MM.1S (cell line): Measurements from ENCODE around the gene FOXN1.

ENCODE experiments used
- DNase-seq: peaks from one replicate; pipeline ENCODE4 v3.0.0-alpha.2; 2015
- H2AFZ ChIP-seq: fragments of 300-600 bp; sonication (generic); 2 replicates; pipeline ENCODE4 v1.6.0; 2016; ENCODE audit warnings: antibody characterized with exemption, low read length
- H3F3A ChIP-seq: fragments of 300-600 bp; sonication (generic); 2 replicates; pipeline ENCODE4 v1.6.1; 2016; ENCODE audit warnings: mild to moderate bottlenecking, antibody characterized with exemption, low read length, moderate library complexity, mixed read lengths; ENCODE audit not compliant: insufficient read depth
- H3K27ac ChIP-seq: fragments of 300-600 bp; sonication (generic); 2 replicates; pipeline ENCODE4 v1.5.1; 2016; ENCODE audit warnings: mild to moderate bottlenecking, low read length
- H3K27me3 ChIP-seq: fragments of 300-600 bp; sonication (generic); replicated peaks from 2 replicates; pipeline ENCODE4 v1.6.0; 2016; ENCODE audit warnings: low read length; ENCODE audit not compliant: insufficient read depth
- H3K36me3 ChIP-seq: fragments of 300-600 bp; sonication (generic); replicated peaks from 2 replicates; pipeline ENCODE4 v1.6.1; 2016; ENCODE audit warnings: mild to moderate bottlenecking, low read length, mixed read lengths; ENCODE audit not compliant: insufficient read depth
- H3K4me1 ChIP-seq: fragments of 300-600 bp; sonication (generic); 2 replicates; pipeline ENCODE4 v1.6.1; 2016; ENCODE audit warnings: low read length, mixed read lengths
- H3K4me2 ChIP-seq: fragments of 300-600 bp; sonication (generic); 2 replicates; pipeline ENCODE4 v1.6.0; 2016; ENCODE audit warnings: low read depth, low read length
- H3K4me3 ChIP-seq: fragments of 300-600 bp; sonication (generic); 2 replicates; pipeline ENCODE4 v1.5.1; 2016; ENCODE audit warnings: low read length, mixed read lengths
- H3K79me2 ChIP-seq: fragments of 300-600 bp; sonication (generic); 2 replicates; pipeline ENCODE4 v1.6.1; 2016; ENCODE audit warnings: mixed run types, low read length, mixed read lengths
- H3K9ac ChIP-seq: fragments of 300-600 bp; sonication (generic); 2 replicates; pipeline ENCODE4 v1.6.1; 2016; ENCODE audit warnings: low read length, mixed read lengths
- H3K9me2 ChIP-seq: fragments of 300-600 bp; sonication (generic); replicated peaks from 2 replicates; pipeline ENCODE4 v1.6.1; 2016; ENCODE audit warnings: mild to moderate bottlenecking, low read length, mixed read lengths; ENCODE audit not compliant: insufficient read depth
- H3K9me3 ChIP-seq: fragments of 300-600 bp; sonication (generic); replicated peaks from 2 replicates; pipeline ENCODE4 v1.6.1; 2016; ENCODE audit warnings: mild to moderate bottlenecking, low read length, mixed read lengths; ENCODE audit not compliant: insufficient read depth
- H4K20me1 ChIP-seq: fragments of 300-600 bp; sonication (generic); 2 replicates; pipeline ENCODE4 v1.6.1; 2016; ENCODE audit warnings: mild to moderate bottlenecking, low read length, moderate library complexity, mixed read lengths; ENCODE audit not compliant: insufficient read depth
- EZH2 ChIP-seq: fragments of 300-600 bp; sonication (generic); optimal IDR thresholded peaks from 2 replicates; pipeline ENCODE3; 2017; ENCODE audit warnings: low read depth, mild to moderate bottlenecking, antibody characterized with exemption, low read length, mixed read lengths
- EZH2phosphoT487 ChIP-seq: fragments of 300-600 bp; sonication (generic); IDR thresholded peaks from 2 replicates; pipeline ENCODE4 v1.6.1; 2018; ENCODE audit warnings: antibody characterized with exemption, low read length
- TF ChIP-seq, protein P1 (sequence below): fragments of 300-600 bp; sonication (generic); IDR thresholded peaks from 2 replicates; pipeline ENCODE4 v1.5.1; 2016; ENCODE audit warnings: antibody characterized with exemption, low read length, mixed read lengths

Gene FOXN1

GRCh38 chr17:28553000-28553505, 46.9 kb downstream of the FOXN1 start:
- no peaks in the 10 kb centered on the region; the same call in 1 of the 2 replicates for H3F3A ChIP-seq
- H3K4me2 ChIP-seq, result peak overlapping the region; percentile 88
- no peak overlapping the region for H3K9ac ChIP-seq
- H3K9me3 ChIP-seq, result no peaks in the 10 kb centered on the region
- 0 out of 2 replicates have a peak, but pooled peaks cover 5% of the 10 kb centered on the region for H3K27me3 ChIP-seq
- no peaks in the 10 kb centered on the region for H4K20me1 ChIP-seq
- TF ChIP-seq EZH2 (no peak), EZH2phosphoT487 (no peak)
- TF ChIP-seq, protein P1, sequence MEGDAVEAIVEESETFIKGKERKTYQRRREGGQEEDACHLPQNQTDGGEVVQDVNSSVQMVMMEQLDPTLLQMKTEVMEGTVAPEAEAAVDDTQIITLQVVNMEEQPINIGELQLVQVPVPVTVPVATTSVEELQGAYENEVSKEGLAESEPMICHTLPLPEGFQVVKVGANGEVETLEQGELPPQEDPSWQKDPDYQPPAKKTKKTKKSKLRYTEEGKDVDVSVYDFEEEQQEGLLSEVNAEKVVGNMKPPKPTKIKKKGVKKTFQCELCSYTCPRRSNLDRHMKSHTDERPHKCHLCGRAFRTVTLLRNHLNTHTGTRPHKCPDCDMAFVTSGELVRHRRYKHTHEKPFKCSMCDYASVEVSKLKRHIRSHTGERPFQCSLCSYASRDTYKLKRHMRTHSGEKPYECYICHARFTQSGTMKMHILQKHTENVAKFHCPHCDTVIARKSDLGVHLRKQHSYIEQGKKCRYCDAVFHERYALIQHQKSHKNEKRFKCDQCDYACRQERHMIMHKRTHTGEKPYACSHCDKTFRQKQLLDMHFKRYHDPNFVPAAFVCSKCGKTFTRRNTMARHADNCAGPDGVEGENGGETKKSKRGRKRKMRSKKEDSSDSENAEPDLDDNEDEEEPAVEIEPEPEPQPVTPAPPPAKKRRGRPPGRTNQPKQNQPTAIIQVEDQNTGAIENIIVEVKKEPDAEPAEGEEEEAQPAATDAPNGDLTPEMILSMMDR, result no peak
- peak overlapping the region; percentile 39 for H3K4me3 ChIP-seq
- H2AFZ ChIP-seq, result no peak overlapping the region
- H3K9me2 ChIP-seq, result no peaks in the 10 kb centered on the region
- H3K36me3 ChIP-seq, result no peaks in the 10 kb centered on the region
- no peak overlapping the region for H3K27ac ChIP-seq
- H3K4me1 ChIP-seq, result peaks cover 3% of the 10 kb centered on the region; the same call in 1 of the 2 replicates
- H3K79me2 ChIP-seq, result no peaks in the 10 kb centered on the region
- DNase-seq, result no peak

- Histone ChIP-seq H3K27ac (no peak overlapping the region), H4K20me1 (no peaks in the 10 kb centered on the region), H3K9me2 (no peaks in the 10 kb centered on the region), H3K27me3 (0 out of 2 replicates have a peak, but pooled peaks cover 5% of the 10 kb centered on the region), H3F3A (no peaks in the 10 kb centered on the region; the same call in 1 of the 2 replicates), H3K9ac (no peak overlapping the region), H2AFZ (no peak overlapping the region), H3K4me2 (no peak overlapping the region), H3K79me2 (no peaks in the 10 kb centered on the region), H3K36me3 (no peaks in the 10 kb centered on the region), H3K4me3 (no peak overlapping the region), H3K9me3 (no peaks in the 10 kb centered on the region), H3K4me1 (peaks cover 3% of the 10 kb centered on the region; the same call in 1 of the 2 replicates)
- DNase-seq, result no peak
- TF ChIP-seq, protein P1, result peak; percentile 19; the same call in 1 of the 2 replicates
- TF ChIP-seq EZH2phosphoT487, result no peak
Observed at GRCh38 chr17:28554565-28554964, 48.4 kb downstream of the FOXN1 start.

DNA sequence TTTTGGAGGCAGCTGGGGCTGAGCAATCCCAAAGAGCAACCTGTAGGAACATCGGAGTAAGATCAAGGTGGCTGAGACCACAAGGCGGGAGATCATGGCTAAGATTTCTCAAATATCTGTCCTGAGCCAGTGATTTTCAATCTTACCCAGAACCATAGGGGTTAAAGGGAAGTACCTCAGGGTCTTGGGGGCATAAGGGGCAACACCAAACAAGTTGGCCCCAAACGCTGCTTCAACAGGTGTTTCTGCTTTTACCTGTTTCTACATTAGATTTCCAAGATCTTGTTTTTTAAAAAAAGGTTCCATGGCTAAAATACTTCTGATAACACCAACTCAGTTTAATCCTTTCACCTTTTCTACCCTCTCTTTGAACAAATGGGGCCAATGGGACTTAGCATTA, 48.9 kb downstream of the FOXN1 start:
- Histone ChIP-seq H3K9ac (no peak overlapping the region), H3F3A (no peaks in the 10 kb centered on the region; the same call in 1 of the 2 replicates), H3K27me3 (0 out of 2 replicates have a peak, but pooled peaks cover 5% of the 10 kb centered on the region), H3K4me3 (no peak overlapping the region), H3K4me2 (no peak overlapping the region), H3K79me2 (no peaks in the 10 kb centered on the region), H3K36me3 (no peaks in the 10 kb centered on the region; the same call in 1 of the 2 replicates), H3K27ac (no peak overlapping the region), H3K4me1 (peaks cover 3% of the 10 kb centered on the region; the same call in 1 of the 2 replicates), H3K9me2 (no peaks in the 10 kb centered on the region), H2AFZ (no peak overlapping the region), H4K20me1 (no peaks in the 10 kb centered on the region), H3K9me3 (no peaks in the 10 kb centered on the region)
- no peak for DNase-seq
- TF ChIP-seq, protein P1, result no peak
- TF ChIP-seq EZH2 (no peak), EZH2phosphoT487 (no peak)
